Adipocyte (in vitro differentiated cells): Measurements from ENCODE around the gene LSS.
"Not testable (repeated sequence)": the region's sequence is repeated elsewhere in the genome, so short reads cannot be mapped to it uniquely, and the experiment has no call there.

ENCODE experiments used
- DNase-seq: peaks from one replicate; pipeline ENCODE4 v3.0.0-alpha.2; 2015; ENCODE audit warnings: low read depth
- H3K27me3 ChIP-seq: replicated peaks from 2 replicates; pipeline ENCODE4 v1.7.0; 2013; ENCODE audit warnings: mild to moderate bottlenecking, low read length, moderate library complexity; ENCODE audit not compliant: control insufficient read depth, insufficient read depth
- H3K36me3 ChIP-seq: 2 replicates; pipeline ENCODE4 v1.7.0; 2013; ENCODE audit warnings: low read length, mild to moderate bottlenecking, moderate library complexity; ENCODE audit not compliant: control insufficient read depth, insufficient read depth, severe bottlenecking
- H3K4me1 ChIP-seq: 2 replicates; pipeline ENCODE4 v1.7.0; 2013; ENCODE audit warnings: mild to moderate bottlenecking, low read length, moderate library complexity; ENCODE audit not compliant: control insufficient read depth, insufficient read depth
- H3K4me3 ChIP-seq: 2 replicates; pipeline ENCODE4 v1.7.0; 2013; ENCODE audit warnings: mild to moderate bottlenecking, low read length, moderate library complexity
- H3K9ac ChIP-seq: 2 replicates; pipeline ENCODE4 v1.7.0; 2013; ENCODE audit warnings: mild to moderate bottlenecking, low read length, moderate library complexity
- H3K9me3 ChIP-seq: 2 replicates; pipeline ENCODE4 v1.7.0; 2013; ENCODE audit warnings: mild to moderate bottlenecking, low read length, moderate library complexity; ENCODE audit not compliant: control insufficient read depth

Gene LSS

GRCh38 chr21:46208761-46209721 is 19.5 kb downstream of the LSS start:
- Histone ChIP-seq H3K4me3 (no peak overlapping the region), H3K9ac (no peak overlapping the region), H3K9me3 (no peaks in the 10 kb centered on the region), H3K36me3 (peaks cover 96% of the 10 kb centered on the region), H3K27me3 (no peaks in the 10 kb centered on the region), H3K4me1 (no peaks in the 10 kb centered on the region)
- no peak for DNase-seq

DNA sequence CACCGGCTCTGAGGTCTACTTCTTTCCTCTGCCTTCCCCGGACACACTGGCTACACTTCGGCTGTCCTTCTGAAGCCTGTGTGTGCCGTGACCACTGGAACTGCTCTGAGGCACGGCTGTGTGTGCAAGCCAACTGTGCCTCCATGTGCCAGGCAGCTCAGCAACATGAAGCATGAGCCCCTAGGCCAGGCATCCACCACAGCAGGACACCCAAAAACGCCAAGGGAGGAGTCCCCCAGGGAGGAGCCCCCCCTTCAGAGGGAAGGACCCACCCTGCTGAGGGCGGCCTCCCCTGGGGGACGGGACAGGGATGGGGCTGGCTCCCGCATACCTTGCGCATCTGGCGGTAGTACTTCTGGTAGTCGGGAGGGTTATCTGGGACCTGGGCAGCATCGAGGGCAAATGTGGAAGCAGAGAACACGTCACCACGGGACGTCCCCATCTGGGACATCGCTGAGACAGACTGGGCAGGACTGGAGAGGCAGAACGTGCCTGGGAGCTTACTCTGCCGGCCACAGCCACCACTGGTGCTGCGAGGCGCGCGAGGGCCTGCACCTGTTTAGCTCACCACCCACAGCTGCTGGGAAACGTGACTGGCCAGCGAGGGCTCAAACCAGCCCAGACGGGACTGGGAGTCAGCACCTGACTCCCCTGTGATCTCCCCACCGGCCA is 20.5 kb downstream of the LSS start:
- Histone ChIP-seq H3K9me3 (no peaks in the 10 kb centered on the region), H3K9ac (no peak overlapping the region), H3K27me3 (no peaks in the 10 kb centered on the region), H3K36me3 (peaks cover 96% of the 10 kb centered on the region), H3K4me1 (no peaks in the 10 kb centered on the region), H3K4me3 (no peak overlapping the region)
- DNase-seq, result no peak

DNA sequence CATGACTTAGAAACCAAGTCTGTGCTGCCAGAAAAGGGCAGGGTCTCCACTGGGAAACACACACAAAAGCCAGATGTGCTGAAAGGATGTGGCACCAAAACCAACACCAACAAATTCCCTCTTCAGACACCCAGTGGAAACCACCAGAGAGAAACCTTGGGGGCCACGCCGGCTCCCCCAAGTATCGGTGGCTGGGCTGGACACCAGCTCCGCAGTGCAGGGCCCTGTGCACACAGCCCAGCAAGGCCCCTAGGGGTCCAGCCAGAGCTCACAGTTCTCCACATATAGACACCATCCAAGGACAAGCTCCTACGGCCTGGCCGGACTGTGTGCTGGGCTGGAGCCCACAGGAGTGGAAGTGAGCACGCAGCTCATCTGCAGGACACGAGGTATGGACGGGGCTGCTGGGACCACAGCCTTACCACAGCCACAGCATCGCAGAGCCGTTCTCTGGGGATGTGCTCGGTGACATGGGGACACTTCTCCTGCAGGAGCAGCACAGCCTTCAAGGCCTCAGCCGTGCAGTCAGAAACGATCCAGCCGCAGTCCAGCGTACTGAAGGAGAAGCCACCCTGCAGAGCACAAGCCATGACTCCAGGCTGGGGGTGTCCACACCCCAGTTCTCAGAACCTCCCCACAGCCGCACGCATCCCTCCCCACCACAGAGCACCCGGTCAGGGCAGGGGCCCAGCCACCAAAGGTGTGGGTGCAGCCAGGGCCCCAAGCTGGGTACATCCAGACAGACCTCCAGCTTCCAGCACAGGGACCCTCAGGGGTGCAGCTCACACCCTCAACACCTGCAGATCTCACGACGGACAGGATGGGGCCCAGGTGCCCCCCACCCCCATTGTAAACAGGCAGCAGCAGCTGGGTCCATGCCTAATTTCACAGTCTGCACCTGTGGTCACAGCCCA is 21.3 kb downstream of the LSS start:
- no peak overlapping the region for H3K4me3 ChIP-seq
- H3K9ac ChIP-seq, result no peak overlapping the region
- peaks cover 96% of the 10 kb centered on the region for H3K36me3 ChIP-seq
- DNase-seq, result no peak
- H3K9me3 ChIP-seq, result no peaks in the 10 kb centered on the region
- H3K4me1 ChIP-seq, result no peaks in the 10 kb centered on the region
- H3K27me3 ChIP-seq, result no peaks in the 10 kb centered on the region

DNA sequence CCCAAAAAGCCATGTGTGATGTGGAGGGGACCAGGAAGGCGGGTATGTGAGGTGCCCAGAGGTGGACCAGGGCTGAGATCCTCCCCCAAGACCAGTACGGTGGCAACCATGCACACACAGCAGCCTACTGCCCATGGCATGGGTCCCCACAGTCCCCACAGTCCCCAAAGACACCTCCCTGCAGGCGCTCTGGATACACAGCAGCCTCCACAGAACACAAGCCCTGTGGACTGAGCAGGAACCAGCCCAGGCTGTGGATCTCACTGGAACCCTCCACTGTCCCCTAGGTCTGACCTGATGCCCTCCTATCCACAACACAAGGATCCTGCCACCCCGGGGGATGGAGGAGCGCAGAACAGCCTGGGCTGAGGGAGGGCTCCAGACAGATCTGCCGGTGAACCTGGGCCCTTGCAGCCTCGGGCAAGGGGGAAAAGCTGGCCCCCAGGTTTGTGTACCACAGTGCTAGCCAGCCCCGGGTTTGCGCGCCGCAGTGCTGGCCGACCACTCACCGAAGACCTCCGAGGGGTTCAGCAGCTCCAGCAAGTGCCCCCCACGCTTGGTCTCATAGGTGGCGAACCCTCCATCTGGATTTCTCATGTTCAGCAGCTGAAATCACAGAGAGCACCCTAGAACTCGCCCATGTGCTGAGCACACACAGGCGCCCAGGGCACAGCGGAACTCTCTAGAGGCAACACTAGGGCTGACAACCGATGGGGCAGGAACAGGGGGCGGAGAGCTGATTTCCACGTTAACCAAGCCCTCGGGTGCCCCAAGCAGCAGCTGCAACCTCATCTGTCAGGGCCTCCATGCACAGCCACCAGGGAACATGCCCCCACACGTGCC is 22.2 kb downstream of the LSS start:
- Histone ChIP-seq H3K9me3 (no peaks in the 10 kb centered on the region), H3K4me1 (no peaks in the 10 kb centered on the region), H3K9ac (no peak overlapping the region), H3K4me3 (no peak overlapping the region), H3K36me3 (peaks cover 88% of the 10 kb centered on the region), H3K27me3 (no peaks in the 10 kb centered on the region)
- DNase-seq, result no peak

- no peaks in the 10 kb centered on the region for H3K4me1 ChIP-seq
- H3K4me3 ChIP-seq, result no peak overlapping the region
- no peak for DNase-seq
- no peaks in the 10 kb centered on the region for H3K9me3 ChIP-seq
- H3K27me3 ChIP-seq, result no peaks in the 10 kb centered on the region
- H3K36me3 ChIP-seq, result peaks cover 85% of the 10 kb centered on the region
- no peak overlapping the region for H3K9ac ChIP-seq
These were observed 22.8 kb downstream of the LSS start for GRCh38 chr21:46205766-46206162.

GRCh38 chr21:46205166-46205565 is 23.4 kb downstream of the LSS start:
- no peaks in the 10 kb centered on the region for H3K9me3 ChIP-seq
- H3K4me3 ChIP-seq, result no peak overlapping the region
- H3K4me1 ChIP-seq, result no peaks in the 10 kb centered on the region
- peaks cover 85% of the 10 kb centered on the region for H3K36me3 ChIP-seq
- no peaks in the 10 kb centered on the region for H3K27me3 ChIP-seq
- no peak overlapping the region for H3K9ac ChIP-seq
- no peak for DNase-seq

DNA sequence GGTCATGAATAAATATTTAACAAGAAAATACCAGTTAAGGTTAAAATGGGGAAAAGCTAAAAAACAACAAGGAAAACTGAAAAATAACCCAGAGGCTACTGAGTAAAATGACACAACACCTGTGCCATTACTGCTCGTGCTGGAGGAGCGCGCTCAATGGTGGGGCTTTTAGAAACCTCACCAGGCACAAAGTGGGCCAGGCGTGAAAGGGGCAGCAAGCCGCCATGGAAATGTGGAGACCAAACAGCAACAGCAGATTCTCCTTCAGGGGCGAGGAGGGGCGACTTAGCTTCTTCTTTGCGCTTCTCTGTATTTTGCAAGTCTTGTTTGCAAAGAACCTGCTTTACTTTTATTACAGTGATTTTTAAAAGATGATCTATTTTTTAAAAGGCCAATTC is 25.4 kb downstream of the LSS start:
- Histone ChIP-seq H3K27me3 (no peaks in the 10 kb centered on the region), H3K36me3 (peaks cover 86% of the 10 kb centered on the region), H3K9ac (no peak overlapping the region), H3K9me3 (no peaks in the 10 kb centered on the region), H3K4me1 (no peaks in the 10 kb centered on the region), H3K4me3 (no peak overlapping the region)
- DNase-seq, result no peak

DNA sequence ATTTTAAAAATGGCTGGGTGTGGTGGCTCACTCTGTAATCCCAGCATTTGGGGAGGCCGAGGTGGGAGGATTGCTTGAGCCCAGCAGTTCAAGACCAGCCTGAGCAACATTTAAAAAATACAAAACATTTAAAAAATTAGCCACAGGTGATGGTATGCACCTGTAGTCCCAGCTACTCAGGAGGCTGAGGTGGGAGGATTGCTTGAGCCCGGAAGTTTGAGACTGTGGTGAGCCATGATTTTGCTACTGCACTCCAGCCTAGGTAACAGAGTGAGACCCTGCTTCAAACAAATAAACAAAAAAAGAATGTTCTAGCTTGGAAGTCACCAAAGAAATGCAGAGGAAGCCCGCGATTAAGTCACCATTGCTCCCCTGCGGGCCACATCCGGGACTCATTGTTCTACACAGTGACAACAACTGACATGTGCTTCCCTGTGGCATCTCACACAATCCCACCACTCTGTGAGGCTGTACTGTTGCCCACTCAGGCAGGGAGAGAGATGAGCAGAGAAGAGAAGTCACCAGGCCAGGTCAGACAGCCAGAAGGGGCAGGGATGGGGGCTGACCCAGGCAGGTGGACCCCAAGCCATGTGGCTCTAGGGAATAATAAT is 25.9 kb downstream of the LSS start:
- Histone ChIP-seq H3K9me3 (no peaks in the 10 kb centered on the region), H3K4me1 (no peaks in the 10 kb centered on the region), H3K27me3 (no peaks in the 10 kb centered on the region), H3K4me3 (no peak overlapping the region), H3K9ac (no peak overlapping the region), H3K36me3 (peaks cover 86% of the 10 kb centered on the region)
- no peak for DNase-seq

DNA sequence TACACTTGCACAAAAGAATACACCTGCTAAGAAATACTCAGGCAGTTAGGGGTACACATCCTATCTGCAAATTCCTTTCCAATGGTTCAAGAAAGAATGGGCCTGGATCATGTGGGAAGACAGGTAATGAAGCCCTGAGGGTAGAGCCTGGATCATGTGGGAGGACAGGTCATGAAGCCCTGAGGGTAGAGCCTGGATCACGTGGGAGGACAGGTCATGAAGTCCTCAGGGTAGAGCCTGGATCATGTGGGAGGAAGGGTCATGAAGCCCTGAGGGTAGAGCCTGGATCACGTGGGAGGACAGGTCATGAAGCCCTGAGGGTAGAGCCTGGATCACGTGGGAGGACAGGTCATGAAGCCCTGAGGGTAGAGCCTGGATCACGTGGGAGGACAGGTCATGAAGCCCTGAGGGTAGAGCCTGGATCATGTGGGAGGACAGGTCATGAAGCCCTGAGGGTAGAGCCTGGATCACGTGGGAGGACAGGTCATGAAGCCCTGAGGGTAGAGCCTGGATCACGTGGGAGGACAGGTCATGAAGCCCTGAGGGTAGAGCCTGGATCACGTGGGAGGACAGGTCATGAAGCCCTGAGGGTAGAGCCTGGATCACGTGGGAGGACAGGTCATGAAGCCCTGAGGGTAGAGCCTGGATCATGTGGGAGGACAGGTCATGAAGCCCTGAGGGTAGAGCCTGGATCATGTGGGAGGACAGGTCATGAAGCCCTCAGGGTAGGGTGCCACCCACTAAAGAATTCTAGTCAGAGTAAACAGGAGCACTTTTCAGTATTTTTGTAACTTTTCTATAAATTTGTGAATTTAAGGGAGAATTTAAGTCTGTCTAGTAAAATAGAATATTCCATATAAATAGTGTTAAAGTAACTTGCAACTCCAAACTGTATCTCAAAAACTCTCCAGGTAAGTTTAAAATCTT is 27.4 kb downstream of the LSS start:
- H3K27me3 ChIP-seq, H3K4me1 ChIP-seq, H3K4me3 ChIP-seq, H3K9ac ChIP-seq, DNase-seq, H3K9me3 ChIP-seq: not testable (repeated sequence)
- peaks cover 86% of the 10 kb centered on the region for H3K36me3 ChIP-seq
